HEK293 (cell line): ENCODE measurements around the gene MYOT.

Experiments
- CTCF ChIA-PET: fragments of 350-600 bp; formaldehyde crosslinking; extraction: SDS; loops from one replicate; lab custom pipeline; 2021; ENCODE audit warnings: antibody characterized with exemption; lab: Yijun Ruan, JAX
- POLR2A ChIA-PET: fragments of 300-600 bp; formaldehyde crosslinking; extraction: SDS; loops from one replicate; lab custom pipeline; 2020; ENCODE audit warnings: antibody characterized with exemption, inconsistent platforms; lab: Yijun Ruan, JAX
- H3K27ac ChIP-seq: fragments of 200-500 bp; sonication (Bioruptor generic); 2 replicates; pipeline ENCODE4 v1.5.1; 2014; ENCODE audit warnings: low read depth, low read length, control low read depth, inconsistent platforms; ENCODE audit errors: extremely low read depth
- H3K36me3 ChIP-seq, 2 experiments: fragments of 200-500 bp in 1 of 2; sonication (Bioruptor generic) in 1 of 2; 1 replicate in 1 of 2; 2 replicates in 1 of 2; pipeline ENCODE4 v1.5.1; 2014 to 2017; ENCODE audit warnings: inconsistent platforms in 2 of 2, low read length in 2 of 2; ENCODE audit not compliant: control insufficient read depth in 2 of 2, insufficient read depth in 1 of 2
- H3K4me1 ChIP-seq: fragments of 200-500 bp; sonication (Bioruptor generic); 2 replicates; pipeline ENCODE4 v1.5.1; 2014; ENCODE audit warnings: mild to moderate bottlenecking, low read length, inconsistent platforms; ENCODE audit not compliant: control insufficient read depth, insufficient read depth
- H3K4me3 ChIP-seq: 2 replicates; pipeline ENCODE4 v1.5.1; 2011; ENCODE audit warnings: low read depth, mild to moderate bottlenecking, control low read depth, low read length, moderate library complexity
- H3K9me3 ChIP-seq: fragments of 200-500 bp; sonication (Bioruptor generic); 2 replicates; pipeline ENCODE4 v1.5.1; 2014; ENCODE audit warnings: low read depth, low read length, inconsistent platforms; ENCODE audit not compliant: control insufficient read depth, insufficient read depth
- GLIS2 ChIP-seq: fragments of 450-650 bp; formaldehyde crosslinking; IDR thresholded peaks from 2 replicates; pipeline ENCODE4 v1.5.1; 2016; ENCODE audit warnings: missing biosample characterization, missing genetic modification characterization
- KLF16 ChIP-seq: fragments of 450-650 bp; formaldehyde crosslinking; IDR thresholded peaks from 2 replicates; pipeline ENCODE4 v1.5.1; 2017; ENCODE audit warnings: missing biosample characterization, missing genetic modification characterization
- SCRT2 ChIP-seq: fragments of 450-650 bp; formaldehyde crosslinking; IDR thresholded peaks from 2 replicates; pipeline ENCODE4 v1.5.1; 2016; ENCODE audit warnings: missing biosample characterization, missing genetic modification characterization
- ZBTB6 ChIP-seq: fragments of 450-650 bp; formaldehyde crosslinking; IDR thresholded peaks from 2 replicates; pipeline ENCODE4 v1.5.1; 2017; ENCODE audit warnings: missing biosample characterization, missing genetic modification characterization
- ZNF16 ChIP-seq: fragments of 450-650 bp; formaldehyde crosslinking; IDR thresholded peaks from 2 replicates; pipeline ENCODE4 v1.5.1; 2016; ENCODE audit warnings: low read depth, missing biosample characterization, missing genetic modification characterization
- ZNF184 ChIP-seq: fragments of 450-650 bp; IDR thresholded peaks from 2 replicates; pipeline ENCODE4 v1.5.1; 2018; ENCODE audit warnings: missing biosample characterization, mild to moderate bottlenecking, missing genetic modification characterization
- ZNF24 ChIP-seq: fragments of 450-650 bp; formaldehyde crosslinking; IDR thresholded peaks from 2 replicates; pipeline ENCODE4 v1.5.1; 2016; ENCODE audit warnings: missing biosample characterization, missing genetic modification characterization
- ZNF280C ChIP-seq: fragments of 450-650 bp; formaldehyde crosslinking; IDR thresholded peaks from 2 replicates; pipeline ENCODE4 v1.5.1; 2016; ENCODE audit warnings: missing biosample characterization, missing genetic modification characterization
- ZNF311 ChIP-seq: fragments of 450-650 bp; formaldehyde crosslinking; IDR thresholded peaks from 2 replicates; pipeline ENCODE4 v1.5.1; 2017; ENCODE audit warnings: missing biosample characterization, missing genetic modification characterization, borderline replicate concordance
- ZNF37A ChIP-seq: fragments of 450-650 bp; IDR thresholded peaks from 2 replicates; pipeline ENCODE4 v1.5.1; 2018; ENCODE audit warnings: missing biosample characterization, missing genetic modification characterization
- ZNF394 ChIP-seq: fragments of 450-650 bp; formaldehyde crosslinking; IDR thresholded peaks from 2 replicates; pipeline ENCODE4 v1.5.1; 2016; ENCODE audit warnings: missing biosample characterization, missing genetic modification characterization, mild to moderate bottlenecking, moderate library complexity, borderline replicate concordance
- ZNF423 ChIP-seq: fragments of 450-650 bp; formaldehyde crosslinking; IDR thresholded peaks from 2 replicates; pipeline ENCODE4 v1.5.1; 2016; ENCODE audit warnings: missing biosample characterization, missing genetic modification characterization
- ZNF488 ChIP-seq: fragments of 450-650 bp; formaldehyde crosslinking; IDR thresholded peaks from 2 replicates; pipeline ENCODE4 v1.5.1; 2016; ENCODE audit warnings: missing biosample characterization, missing genetic modification characterization
- ZNF501 ChIP-seq: fragments of 450-650 bp; formaldehyde crosslinking; IDR thresholded peaks from 2 replicates; pipeline ENCODE4 v1.5.1; 2016; ENCODE audit warnings: missing biosample characterization, missing genetic modification characterization
- ZNF610 ChIP-seq: fragments of 450-650 bp; formaldehyde crosslinking; IDR thresholded peaks from 2 replicates; pipeline ENCODE4 v1.5.1; 2016; ENCODE audit warnings: missing biosample characterization, missing genetic modification characterization, borderline replicate concordance
- ZNF645 ChIP-seq: fragments of 450-650 bp; formaldehyde crosslinking; IDR thresholded peaks from 2 replicates; pipeline ENCODE4; 2016; ENCODE audit warnings: missing biosample characterization, missing genetic modification characterization
- ZNF692 ChIP-seq: fragments of 450-650 bp; formaldehyde crosslinking; IDR thresholded peaks from 2 replicates; pipeline ENCODE4 v1.5.1; 2016; ENCODE audit warnings: missing biosample characterization, missing genetic modification characterization
- ZSCAN18 ChIP-seq: fragments of 450-650 bp; formaldehyde crosslinking; IDR thresholded peaks from 2 replicates; pipeline ENCODE4 v1.5.1; 2016; ENCODE audit warnings: missing biosample characterization, missing genetic modification characterization

The MYOT gene

GRCh38 chr5:137843676-137844299, 23.9 kb upstream of the MYOT start (continued):
- TF ChIP-seq ZNF692 = peak; percentile 45; the same call in 1 of the 2 replicates

GRCh38 chr5:137845472-137845871, 22.2 kb upstream of the MYOT start:
- H3K4me1 ChIP-seq = peaks cover 6% of the 10 kb centered on the region; the same call in 1 of the 2 replicates
- no peaks in the 10 kb centered on the region for H3K9me3 ChIP-seq
- H3K36me3 ChIP-seq = peaks cover 0 to 4% of the 10 kb centered on the region in 2 experiments; a peak in 1 of 3 replicates
- CTCF ChIA-PET = interaction anchor here (1.2 kb wide), 1 partner anchor 67 kb away, joined by 5 read pairs; no protein-coding TSS in a partner anchor
- no peak overlapping the region for H3K27ac ChIP-seq
- TF ChIP-seq ZNF311 (tag by site-specific recombination) (no peak), ZNF184 (no peak), ZNF488 (tag by site-specific recombination) (no peak), ZNF610 (tag by site-specific recombination) (no peak), SCRT2 (tag by site-specific recombination) (no peak), KLF16 (no peak), ZNF24 (tag by site-specific recombination) (no peak), ZNF37A (tag by site-specific recombination) (no peak), ZNF280C (no peak), ZNF16 (no peak), ZNF423 (tag by site-specific recombination) (no peak), ZSCAN18 (tag by site-specific recombination) (no peak), ZBTB6 (tag by site-specific recombination) (no peak), ZNF501 (no peak), ZNF645 (tag by site-specific recombination) (no peak), GLIS2 (tag by site-specific recombination) (no peak), ZNF394 (tag by site-specific recombination) (no peak)
- no peak overlapping the region for H3K4me3 ChIP-seq
- POLR2A ChIA-PET = no interaction called here
